Rectal smooth muscle tissue (tissue), 1 donor: Measurements from ENCODE around the gene DYNLRB1.

Experiments
- H3K27ac ChIP-seq: one replicate; pipeline ENCODE4 v1.7.0; 2013; ENCODE audit warnings: low read depth, low read length, inconsistent platforms
- H3K27me3 ChIP-seq: one replicate; pipeline ENCODE4 v1.7.0; 2013; ENCODE audit warnings: low read length; ENCODE audit not compliant: control insufficient read depth, insufficient read depth
- H3K36me3 ChIP-seq: one replicate; pipeline ENCODE4 v1.7.0; 2013; ENCODE audit warnings: low read length; ENCODE audit not compliant: control insufficient read depth, insufficient read depth
- H3K4me1 ChIP-seq: one replicate; pipeline ENCODE4 v1.7.0; 2013; ENCODE audit warnings: low read length; ENCODE audit not compliant: control insufficient read depth, insufficient read depth
- H3K4me3 ChIP-seq: one replicate; pipeline ENCODE4 v1.7.0; 2013; ENCODE audit warnings: low read length
- H3K9ac ChIP-seq: one replicate; pipeline ENCODE4 v1.7.0; 2013; ENCODE audit warnings: low read length

DYNLRB1 gene

DNA sequence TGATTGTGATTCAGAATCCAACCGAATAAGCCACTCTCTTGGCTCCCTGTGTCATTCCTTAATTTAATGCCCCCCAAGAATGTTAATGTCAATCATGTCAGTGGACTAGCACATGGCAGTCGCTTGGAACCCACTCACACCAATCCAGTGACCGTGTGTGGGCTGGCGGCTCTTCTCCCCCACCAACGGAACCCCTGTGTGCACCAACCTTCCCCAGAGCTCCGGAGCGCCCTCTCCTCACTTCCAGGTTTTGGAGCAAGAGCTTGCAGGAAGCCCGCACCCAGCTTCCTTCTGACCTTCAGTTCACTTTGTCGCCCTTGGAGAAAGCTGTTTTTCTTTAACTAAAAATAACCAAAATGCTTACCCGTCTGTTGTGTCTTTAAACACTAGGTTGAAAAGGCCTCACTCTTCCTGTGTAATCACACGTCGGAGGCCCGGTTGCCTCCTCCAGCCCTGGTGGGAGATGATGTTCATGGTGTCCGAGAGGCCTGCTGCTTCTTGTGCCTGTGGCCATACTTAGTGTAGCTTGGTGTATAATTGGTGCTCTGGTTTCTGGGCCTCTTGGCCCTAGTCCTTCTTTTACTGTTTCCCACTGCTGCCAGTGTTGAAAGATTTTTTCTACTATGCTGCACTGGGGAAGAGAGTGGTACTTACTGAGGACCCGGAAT is 24.5 kb downstream of the DYNLRB1 start:
- Histone ChIP-seq H3K36me3 (peaks cover 19% of the 10 kb centered on the region), H3K27ac (no peak overlapping the region), H3K9ac (no peak overlapping the region), H3K27me3 (no peaks in the 10 kb centered on the region), H3K4me1 (no peaks in the 10 kb centered on the region), H3K4me3 (no peak overlapping the region)

DNA sequence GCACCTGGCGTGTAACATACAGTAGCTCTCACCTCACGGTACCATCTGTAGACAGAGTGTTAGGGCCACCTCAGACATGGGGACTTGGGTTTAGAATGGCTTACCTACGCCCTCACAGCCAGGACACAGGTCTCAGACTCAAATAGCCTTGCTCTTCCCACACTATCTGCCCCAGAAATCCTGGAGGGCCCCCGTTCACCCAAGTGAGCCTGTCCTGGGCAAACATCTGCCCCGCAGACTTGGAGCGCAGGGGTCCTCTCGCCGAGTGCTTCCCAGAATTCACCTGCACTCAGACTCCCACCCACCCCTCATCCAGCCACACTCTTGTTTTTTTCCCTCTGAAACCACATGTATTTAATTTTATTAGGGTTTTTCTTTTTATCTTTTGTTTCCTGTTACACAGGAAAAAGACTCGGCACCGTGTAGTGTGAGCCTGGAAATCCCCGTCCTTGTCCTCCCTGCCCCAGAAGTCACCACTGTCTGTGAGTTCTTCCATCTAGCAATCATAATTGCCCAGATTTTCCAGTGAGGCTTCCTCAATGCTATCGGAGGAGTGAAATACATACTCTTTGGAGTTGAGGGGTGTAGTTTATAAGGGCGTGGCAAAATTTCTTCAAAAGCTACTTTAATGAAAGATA is 25.2 kb downstream of the DYNLRB1 start:
- Histone ChIP-seq H3K9ac (no peak overlapping the region), H3K36me3 (peaks cover 14% of the 10 kb centered on the region), H3K27ac (no peak overlapping the region), H3K27me3 (no peaks in the 10 kb centered on the region), H3K4me3 (no peak overlapping the region), H3K4me1 (no peaks in the 10 kb centered on the region)

DNA sequence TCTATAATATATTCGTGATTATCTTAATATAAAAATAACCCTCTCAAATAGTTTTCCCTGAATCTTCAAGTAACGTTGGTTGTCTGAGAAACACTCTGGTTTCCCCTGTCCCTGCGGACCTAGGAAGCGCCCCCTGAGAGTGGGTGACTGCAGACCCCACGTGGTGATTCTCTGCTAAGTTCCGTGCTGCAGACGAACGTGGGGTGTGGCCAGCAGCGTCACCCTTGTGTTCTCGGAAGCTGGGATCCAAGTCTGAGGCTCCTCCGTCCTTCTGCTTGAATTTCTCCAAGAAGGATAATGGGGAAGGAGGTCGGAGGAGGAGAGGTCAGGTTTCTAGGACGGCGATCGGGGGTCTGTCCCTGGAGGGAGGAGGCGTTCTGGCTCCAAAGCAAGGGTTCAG is 25.7 kb downstream of the DYNLRB1 start:
- Histone ChIP-seq H3K9ac (no peak overlapping the region), H3K36me3 (peaks cover 13% of the 10 kb centered on the region), H3K27ac (no peak overlapping the region), H3K27me3 (no peaks in the 10 kb centered on the region), H3K4me1 (no peaks in the 10 kb centered on the region), H3K4me3 (no peak overlapping the region)

DNA sequence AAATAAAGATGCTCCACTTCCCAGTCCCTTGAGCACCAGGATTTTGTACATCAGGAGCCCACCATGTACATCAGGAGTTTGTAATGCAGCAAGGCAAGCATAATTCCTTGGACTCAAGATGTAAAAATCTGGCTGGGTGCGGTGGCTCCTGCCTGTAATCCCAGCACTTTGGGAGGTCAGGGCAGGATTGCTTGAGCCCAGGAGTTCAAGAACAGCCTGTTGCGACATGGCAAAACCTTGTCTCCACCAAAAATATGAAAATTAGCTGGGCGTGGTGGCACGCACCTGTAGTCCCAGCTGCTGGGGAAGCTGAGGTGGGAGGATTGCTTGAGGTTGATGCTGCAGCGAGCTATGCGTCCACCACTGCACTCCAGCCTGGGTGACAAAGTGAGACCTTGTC is 26.2 kb downstream of the DYNLRB1 start:
- peaks cover 10% of the 10 kb centered on the region for H3K36me3 ChIP-seq
- no peaks in the 10 kb centered on the region for H3K4me1 ChIP-seq
- H3K27ac ChIP-seq, result no peak overlapping the region
- H3K27me3 ChIP-seq, result no peaks in the 10 kb centered on the region
- H3K9ac ChIP-seq, result no peak overlapping the region
- no peak overlapping the region for H3K4me3 ChIP-seq

DNA sequence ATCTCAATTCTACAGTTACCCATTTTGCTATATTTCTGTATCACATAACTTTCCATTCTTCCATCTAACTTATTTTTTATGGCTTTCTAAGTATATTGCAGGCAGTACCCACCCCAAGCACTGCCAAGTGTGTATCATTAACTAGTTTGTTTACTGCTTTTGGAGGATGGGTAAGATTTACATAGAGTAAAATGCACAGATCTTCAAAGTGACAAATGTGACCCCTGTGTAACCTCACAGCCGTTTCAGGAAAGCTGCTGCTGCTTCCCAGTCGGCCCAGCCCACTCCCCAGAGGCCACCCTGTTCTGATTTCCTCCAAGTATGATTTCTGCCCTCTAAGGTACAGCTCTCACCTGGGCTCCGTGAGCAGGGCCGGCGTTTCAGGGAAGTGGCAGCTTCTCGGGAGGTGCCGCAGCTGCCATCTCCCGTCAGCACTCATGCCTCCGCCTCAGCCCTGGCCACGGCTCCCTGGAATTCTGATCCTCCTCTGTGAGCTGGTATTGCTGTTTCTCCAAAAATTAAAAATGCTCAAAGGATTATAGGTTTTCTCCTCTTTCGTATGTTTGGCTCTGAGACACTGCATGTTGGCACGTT is 27.3 kb downstream of the DYNLRB1 start:
- Histone ChIP-seq H3K9ac (no peak overlapping the region), H3K4me3 (no peak overlapping the region), H3K27me3 (no peaks in the 10 kb centered on the region), H3K27ac (no peak overlapping the region), H3K4me1 (no peaks in the 10 kb centered on the region), H3K36me3 (peaks cover 10% of the 10 kb centered on the region)

DNA sequence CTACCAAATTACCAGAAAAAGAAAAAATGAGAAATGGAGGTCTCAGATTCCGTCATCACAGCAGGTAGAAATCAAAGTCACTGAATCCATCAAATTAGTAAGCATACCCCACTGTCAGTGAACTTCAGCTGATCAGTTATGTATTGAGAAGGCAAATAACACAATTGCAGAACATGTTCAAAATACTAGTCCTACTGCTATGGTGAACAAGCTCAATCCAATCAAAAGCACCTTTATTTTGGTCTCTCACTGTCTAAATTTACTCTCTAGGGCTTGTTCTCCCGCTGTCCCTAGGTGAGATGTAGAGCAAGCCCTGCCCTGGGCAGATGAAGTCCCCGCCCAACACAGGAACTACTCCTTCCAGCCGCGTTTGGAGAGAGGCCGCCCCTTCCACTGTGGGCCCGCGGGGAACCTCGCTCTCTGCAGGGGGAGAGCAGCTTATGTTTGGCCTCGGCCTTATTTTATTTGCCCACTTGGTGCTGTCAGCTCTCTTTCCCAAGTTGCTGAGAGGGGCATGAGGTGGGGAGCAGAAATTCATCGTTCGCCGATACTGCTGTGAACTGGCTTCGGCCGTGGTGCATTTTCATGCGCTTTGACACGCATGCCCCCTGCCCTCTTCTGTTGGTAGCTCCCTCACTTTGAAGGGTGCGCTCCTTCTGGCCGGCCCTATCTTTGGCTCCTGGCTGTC is 28.0 kb downstream of the DYNLRB1 start:
- Histone ChIP-seq H3K9ac (no peak overlapping the region), H3K27ac (no peak overlapping the region), H3K27me3 (no peaks in the 10 kb centered on the region), H3K4me3 (peak overlapping the region; percentile 30), H3K36me3 (peaks cover 10% of the 10 kb centered on the region), H3K4me1 (no peaks in the 10 kb centered on the region)

DNA sequence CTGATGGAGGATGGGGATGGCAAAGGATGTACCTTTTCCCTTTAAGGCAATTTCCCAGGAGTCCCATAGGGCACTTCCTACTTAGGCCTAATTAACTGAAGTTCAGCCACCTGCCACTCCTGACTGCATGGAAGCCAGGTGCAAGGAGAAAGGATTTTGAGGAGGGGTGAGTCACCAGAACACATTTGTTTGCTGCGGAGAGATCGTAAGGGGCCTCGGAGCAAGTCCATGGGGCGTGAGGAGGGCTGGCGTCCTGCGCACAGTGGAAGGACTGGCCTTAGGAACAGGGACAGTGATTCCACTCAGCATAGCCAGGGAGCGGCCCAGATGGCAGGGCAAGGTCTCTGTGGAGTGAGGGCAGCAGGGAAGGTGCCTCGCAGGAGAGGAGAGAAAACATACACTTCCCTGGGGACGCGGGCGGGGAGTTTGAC is 30.5 kb downstream of the DYNLRB1 start:
- H3K27me3 ChIP-seq, result no peaks in the 10 kb centered on the region
- no peak overlapping the region for H3K9ac ChIP-seq
- no peaks in the 10 kb centered on the region for H3K4me1 ChIP-seq
- H3K27ac ChIP-seq, result no peak overlapping the region
- no peaks in the 10 kb centered on the region for H3K36me3 ChIP-seq
- peak overlapping the region; percentile 55 for H3K4me3 ChIP-seq

DNA sequence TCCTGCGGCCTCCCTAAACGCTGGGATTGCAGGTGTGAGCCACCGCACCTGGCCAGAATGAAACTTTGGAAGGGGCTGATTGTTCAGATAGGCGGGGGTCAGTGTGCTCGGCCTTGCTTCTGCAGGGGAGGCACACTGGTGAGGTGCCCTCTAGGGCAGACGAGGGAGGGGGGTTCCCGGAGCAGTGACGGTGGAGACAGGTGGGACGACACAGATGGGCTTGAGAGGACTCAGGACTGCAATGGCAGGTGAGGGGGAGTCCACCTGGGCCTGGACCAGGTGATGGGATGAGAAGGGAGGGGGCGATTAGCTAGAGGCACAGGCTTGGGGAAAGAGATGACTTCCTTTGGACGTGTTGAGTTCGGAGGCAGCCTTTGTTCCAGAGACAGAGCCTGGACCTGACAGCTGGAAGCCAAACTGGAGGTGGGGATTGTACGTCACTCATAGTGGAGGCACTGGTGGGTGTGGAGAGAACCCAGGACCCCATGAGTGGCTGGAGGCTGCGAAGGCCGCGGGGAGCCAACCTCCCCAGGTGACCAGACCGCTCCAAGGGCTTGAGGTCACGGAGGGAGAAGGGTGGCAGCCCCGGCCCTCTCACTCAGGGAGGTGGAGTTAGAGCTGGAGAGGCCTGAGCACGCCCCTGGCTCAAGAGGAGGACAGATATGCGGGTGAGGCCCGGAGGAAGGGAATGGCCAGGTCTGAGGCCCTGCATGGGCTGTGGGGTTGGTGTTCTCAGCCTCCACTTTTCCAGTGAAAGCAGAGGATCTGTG is 31.8 kb downstream of the DYNLRB1 start:
- Histone ChIP-seq H3K4me1 (no peaks in the 10 kb centered on the region), H3K9ac (no peak overlapping the region), H3K27ac (no peak overlapping the region), H3K36me3 (no peaks in the 10 kb centered on the region), H3K4me3 (no peak overlapping the region), H3K27me3 (no peaks in the 10 kb centered on the region)

DNA sequence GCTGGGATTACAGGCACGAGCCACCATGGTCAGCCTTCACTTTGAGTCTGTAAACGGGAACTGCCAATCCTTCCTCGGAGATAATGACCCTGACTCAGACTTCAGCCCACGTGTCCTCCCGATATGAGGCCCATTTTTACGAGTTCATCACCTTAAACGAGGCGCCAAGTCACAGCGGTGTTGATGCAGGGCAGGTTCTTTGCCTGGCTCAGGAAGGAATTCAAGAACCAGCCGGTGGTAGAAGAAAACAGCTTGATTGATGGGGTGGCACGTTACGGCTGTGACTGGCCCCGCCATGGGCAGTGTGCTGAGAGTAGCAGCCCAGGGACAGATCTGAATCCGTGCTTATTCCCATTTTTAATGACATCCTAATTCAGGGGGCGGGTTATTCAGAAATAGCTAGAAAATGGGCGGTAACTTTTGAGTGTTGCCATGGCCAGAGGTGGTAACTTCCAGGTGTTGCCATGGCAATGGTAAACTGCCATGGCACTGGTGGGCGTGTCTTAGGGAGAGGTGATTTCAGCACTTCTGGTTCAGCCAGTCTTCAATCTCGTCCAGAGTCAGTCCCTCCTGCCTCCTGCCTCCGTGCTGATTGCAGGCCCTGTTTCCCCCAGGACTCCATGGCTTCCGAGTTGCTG is 33.2 kb downstream of the DYNLRB1 start:
- Histone ChIP-seq H3K27me3 (no peaks in the 10 kb centered on the region), H3K9ac (no peak overlapping the region), H3K4me1 (no peaks in the 10 kb centered on the region), H3K27ac (no peak overlapping the region), H3K36me3 (no peaks in the 10 kb centered on the region), H3K4me3 (no peak overlapping the region)

DNA sequence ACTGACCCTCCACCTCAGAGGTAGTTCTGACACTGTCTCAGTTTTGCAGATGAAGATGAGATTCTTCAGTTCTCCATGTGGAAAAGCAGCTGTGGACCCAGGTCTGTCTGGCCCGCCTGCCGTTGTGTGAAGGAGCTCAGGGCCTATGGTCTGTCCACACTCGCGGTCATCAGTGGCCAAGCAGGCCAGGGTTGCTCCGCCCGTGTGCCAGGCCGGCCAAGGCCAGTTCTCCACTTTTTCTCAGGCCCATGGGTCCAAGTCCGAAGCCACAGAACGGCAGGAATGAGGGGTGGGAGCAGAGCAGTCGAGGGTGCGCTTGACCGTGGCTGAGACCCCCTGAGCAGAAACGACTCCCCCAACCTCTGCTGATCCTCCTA is 33.7 kb downstream of the DYNLRB1 start:
- Histone ChIP-seq H3K4me1 (no peaks in the 10 kb centered on the region), H3K27me3 (no peaks in the 10 kb centered on the region), H3K4me3 (no peak overlapping the region), H3K27ac (no peak overlapping the region), H3K9ac (no peak overlapping the region), H3K36me3 (no peaks in the 10 kb centered on the region)

DNA sequence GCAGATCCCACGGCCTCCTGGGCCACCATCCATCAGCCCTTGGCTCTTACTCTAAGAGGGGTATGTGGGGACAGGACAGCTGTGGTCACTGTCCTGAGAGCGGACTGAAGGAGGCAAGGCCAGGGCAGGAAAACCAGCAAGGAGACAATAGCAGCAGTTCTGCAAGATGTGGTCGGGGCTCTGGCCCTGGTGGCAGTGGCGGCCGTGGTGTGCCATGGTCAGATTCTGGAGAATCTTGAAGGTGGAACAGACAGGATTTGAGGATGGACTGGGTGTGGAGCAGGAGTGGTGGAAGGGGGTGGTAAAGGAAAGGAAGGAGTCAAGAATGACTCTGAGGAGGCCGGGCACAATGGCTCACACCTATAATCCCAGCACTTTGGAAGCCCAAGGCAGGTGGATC is 36.3 kb downstream of the DYNLRB1 start:
- no peaks in the 10 kb centered on the region for H3K27me3 ChIP-seq
- H3K9ac ChIP-seq, result no peak overlapping the region
- H3K27ac ChIP-seq, result no peak overlapping the region
- H3K4me3 ChIP-seq, result no peak overlapping the region
- no peaks in the 10 kb centered on the region for H3K36me3 ChIP-seq
- no peaks in the 10 kb centered on the region for H3K4me1 ChIP-seq
